ACC112 (cell line): ENCODE results near the gene SDHA.
"Not testable (repeated sequence)": the region's sequence is repeated elsewhere in the genome, so short reads cannot be mapped to it uniquely, and the experiment has no call there.

Experiments
- H2AFZ ChIP-seq: fragments of 200-600 bp; sonication (generic); one replicate; pipeline ENCODE4 v1.6.0; 2017; ENCODE audit warnings: antibody characterized with exemption, low read length; ENCODE audit not compliant: unreplicated experiment
- H3K27ac ChIP-seq: fragments of 200-600 bp; sonication (generic); 2 replicates; pipeline ENCODE4 v1.5.1; 2014; ENCODE audit warnings: low read depth, mild to moderate bottlenecking, antibody characterized with exemption, low read length, moderate library complexity
- H3K27me3 ChIP-seq: fragments of 200-600 bp; sonication (generic); 2 replicates; pipeline ENCODE4 v1.6.1; 2014; ENCODE audit warnings: mild to moderate bottlenecking, antibody characterized with exemption, low read length, moderate library complexity, mixed read lengths; ENCODE audit not compliant: insufficient read depth
- H3K36me3 ChIP-seq: fragments of 200-600 bp; sonication (generic); 2 replicates; pipeline ENCODE4 v1.6.1; 2016; ENCODE audit warnings: mild to moderate bottlenecking, antibody characterized with exemption, low read length, moderate library complexity, mixed read lengths; ENCODE audit not compliant: insufficient read depth
- H3K4me1 ChIP-seq: fragments of 200-600 bp; sonication (generic); one replicate; pipeline ENCODE4 v1.6.1; 2016; ENCODE audit warnings: low read length, mixed read lengths; ENCODE audit not compliant: insufficient read depth, unreplicated experiment, control insufficient read depth
- H3K4me3 ChIP-seq: fragments of 200-600 bp; sonication (generic); 2 replicates; pipeline ENCODE4 v1.5.1; 2014; ENCODE audit warnings: mild to moderate bottlenecking, low read depth, low read length
- H3K79me2 ChIP-seq: fragments of 200-600 bp; sonication (generic); one replicate; pipeline ENCODE4 v1.6.0; 2016; ENCODE audit warnings: low read length; ENCODE audit not compliant: control insufficient read depth, unreplicated experiment, insufficient read depth

Gene SDHA

GRCh38 chr5:300691-301435 is 82.7 kb downstream of the SDHA start:
- not testable (repeated sequence) for H3K79me2 ChIP-seq, H3K36me3 ChIP-seq, H2AFZ ChIP-seq, H3K4me3 ChIP-seq, H3K27me3 ChIP-seq, H3K4me1 ChIP-seq, H3K27ac ChIP-seq

- H3K4me1 ChIP-seq, H3K4me3 ChIP-seq, H2AFZ ChIP-seq, H3K27ac ChIP-seq, H3K79me2 ChIP-seq, H3K36me3 ChIP-seq, H3K27me3 ChIP-seq: not testable (repeated sequence)
Measured at GRCh38 chr5:302416-302815, 84.3 kb downstream of the SDHA start.

GRCh38 chr5:302966-303365 is 84.8 kb downstream of the SDHA start:
- Histone ChIP-seq H3K36me3 (no peaks in the 10 kb centered on the region), H2AFZ (no peak overlapping the region), H3K4me3 (no peak overlapping the region), H3K4me1 (no peaks in the 10 kb centered on the region), H3K27me3 (no peaks in the 10 kb centered on the region), H3K79me2 (peaks cover 2% of the 10 kb centered on the region), H3K27ac (no peak overlapping the region)

- not testable (repeated sequence) for H3K79me2 ChIP-seq, H3K4me1 ChIP-seq, H2AFZ ChIP-seq, H3K27me3 ChIP-seq, H3K27ac ChIP-seq, H3K36me3 ChIP-seq, H3K4me3 ChIP-seq
Measured at GRCh38 chr5:303741-304140, 85.6 kb downstream of the SDHA start.

GRCh38 chr5:305050-305449 is 86.9 kb downstream of the SDHA start:
- no peak overlapping the region for H3K4me3 ChIP-seq
- H3K36me3 ChIP-seq = no peaks in the 10 kb centered on the region
- no peak overlapping the region for H2AFZ ChIP-seq
- peaks cover 9% of the 10 kb centered on the region for H3K79me2 ChIP-seq
- H3K4me1 ChIP-seq = no peaks in the 10 kb centered on the region
- no peak overlapping the region for H3K27ac ChIP-seq
- no peaks in the 10 kb centered on the region for H3K27me3 ChIP-seq

- no peak overlapping the region for H2AFZ ChIP-seq
- peaks cover 11% of the 10 kb centered on the region for H3K79me2 ChIP-seq
- H3K27ac ChIP-seq = no peak overlapping the region
- H3K4me1 ChIP-seq = peaks cover 4% of the 10 kb centered on the region
- no peaks in the 10 kb centered on the region for H3K36me3 ChIP-seq
- no peaks in the 10 kb centered on the region for H3K27me3 ChIP-seq
- no peak overlapping the region for H3K4me3 ChIP-seq
Measured at GRCh38 chr5:305459-305858, 87.3 kb downstream of the SDHA start.

- H2AFZ ChIP-seq = no peak overlapping the region
- H3K4me1 ChIP-seq = peaks cover 12% of the 10 kb centered on the region
- no peak overlapping the region for H3K27ac ChIP-seq
- peaks cover 11% of the 10 kb centered on the region for H3K79me2 ChIP-seq
- no peaks in the 10 kb centered on the region for H3K36me3 ChIP-seq
- no peaks in the 10 kb centered on the region for H3K27me3 ChIP-seq
- no peak overlapping the region for H3K4me3 ChIP-seq
Measured at GRCh38 chr5:306011-306805, 88.1 kb downstream of the SDHA start.
